Measurements from ENCODE around the gene MOV10L1.
A peak's percentile ranks its signal among the peaks of the same experiment; 100 is the strongest.
"Not testable (repeated sequence)": the region's sequence is repeated elsewhere in the genome, so short reads cannot be mapped to it uniquely, and the experiment has no call there.

MOV10L1 gene

DNA sequence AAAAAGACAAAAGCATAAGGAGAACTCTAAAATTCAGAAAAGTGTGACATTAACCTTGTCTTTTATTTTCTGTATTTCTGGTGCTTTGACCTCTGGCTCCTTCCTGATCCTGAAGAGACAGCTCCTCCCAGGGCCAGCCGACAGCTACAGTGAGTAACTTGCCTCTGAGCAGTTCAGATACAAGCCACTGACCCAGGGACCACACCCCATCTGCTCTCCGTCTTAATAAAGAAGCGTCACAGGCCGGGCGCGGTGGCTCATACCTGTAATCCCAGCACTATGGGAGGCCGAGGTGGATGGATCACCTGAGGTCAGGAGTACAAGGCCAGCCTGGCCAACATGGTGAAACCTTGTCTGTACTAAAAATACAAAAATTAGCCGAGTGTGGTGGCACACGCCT is 11.0 kb upstream of the MOV10L1 start:
- no peak for DNase-seq

- no peak for DNase-seq
Observed at GRCh38 chr22:50080077-50080465, 9.7 kb upstream of the MOV10L1 start.

DNA sequence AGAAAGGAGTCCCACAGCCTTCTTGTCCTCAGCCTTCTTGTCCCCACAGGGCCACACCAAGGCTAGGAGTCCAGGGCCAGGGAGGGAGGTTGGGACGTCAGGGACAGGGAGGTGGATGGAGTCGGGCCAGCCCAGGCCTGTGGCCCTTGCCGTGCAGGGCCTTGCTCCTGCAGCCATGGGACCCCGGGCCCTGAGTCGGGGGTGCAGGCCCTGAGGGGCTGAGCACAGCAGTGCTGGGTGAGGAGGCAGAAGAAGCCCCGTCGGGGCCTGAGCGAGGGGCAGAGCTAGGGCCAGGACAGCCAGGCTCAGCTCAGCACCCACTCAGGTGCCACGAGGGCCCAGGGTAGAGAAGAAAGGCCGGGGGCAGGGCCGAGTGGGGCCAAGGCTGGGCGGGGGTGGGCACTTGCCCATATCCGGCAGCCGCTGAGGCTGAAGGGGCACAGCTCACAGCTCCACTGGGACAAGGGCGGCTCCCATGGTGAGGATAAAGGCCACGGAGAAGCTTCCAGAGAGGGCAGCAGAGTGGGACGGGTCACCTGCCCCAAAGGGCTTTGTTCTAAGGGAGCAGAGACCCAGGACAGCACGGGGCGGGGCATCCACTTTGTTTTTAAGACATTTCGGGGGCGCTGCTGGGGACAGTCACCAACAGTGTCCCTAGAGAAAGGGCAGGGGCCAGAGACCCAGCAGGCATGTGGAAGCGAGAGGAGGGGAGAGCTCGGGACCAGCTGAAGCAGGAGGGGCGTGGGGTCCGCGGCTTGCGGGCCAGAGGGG is 8.2 kb upstream of the MOV10L1 start:
- DNase-seq, result no peak

GRCh38 chr22:50082197-50082715 is 7.5 kb upstream of the MOV10L1 start:
- DNase-seq, result no peak

DNA sequence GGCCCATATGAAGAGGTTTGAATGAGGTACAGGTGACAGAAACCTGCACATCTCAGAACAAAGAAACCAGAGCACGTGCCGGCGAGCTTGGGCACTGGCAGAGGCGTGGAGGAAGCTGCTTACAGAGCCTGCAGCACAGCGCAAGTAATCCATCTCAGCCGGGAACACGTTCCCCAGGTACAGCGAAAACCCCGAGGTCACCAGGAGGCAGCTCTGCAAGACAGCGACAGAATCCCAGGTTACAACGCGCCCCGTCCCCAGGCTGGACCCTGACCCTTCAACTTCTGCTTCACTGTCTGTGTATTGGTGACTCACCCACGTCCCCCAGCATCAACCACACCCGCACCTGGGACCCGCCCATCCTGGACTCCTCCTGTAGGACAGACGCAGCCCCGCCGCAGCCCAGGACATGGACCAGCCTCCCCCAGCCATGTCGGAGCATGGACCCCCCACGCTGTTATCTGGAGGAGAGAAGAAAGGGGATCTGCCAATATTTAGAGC is 6.8 kb upstream of the MOV10L1 start:
- DNase-seq, result no peak

DNA sequence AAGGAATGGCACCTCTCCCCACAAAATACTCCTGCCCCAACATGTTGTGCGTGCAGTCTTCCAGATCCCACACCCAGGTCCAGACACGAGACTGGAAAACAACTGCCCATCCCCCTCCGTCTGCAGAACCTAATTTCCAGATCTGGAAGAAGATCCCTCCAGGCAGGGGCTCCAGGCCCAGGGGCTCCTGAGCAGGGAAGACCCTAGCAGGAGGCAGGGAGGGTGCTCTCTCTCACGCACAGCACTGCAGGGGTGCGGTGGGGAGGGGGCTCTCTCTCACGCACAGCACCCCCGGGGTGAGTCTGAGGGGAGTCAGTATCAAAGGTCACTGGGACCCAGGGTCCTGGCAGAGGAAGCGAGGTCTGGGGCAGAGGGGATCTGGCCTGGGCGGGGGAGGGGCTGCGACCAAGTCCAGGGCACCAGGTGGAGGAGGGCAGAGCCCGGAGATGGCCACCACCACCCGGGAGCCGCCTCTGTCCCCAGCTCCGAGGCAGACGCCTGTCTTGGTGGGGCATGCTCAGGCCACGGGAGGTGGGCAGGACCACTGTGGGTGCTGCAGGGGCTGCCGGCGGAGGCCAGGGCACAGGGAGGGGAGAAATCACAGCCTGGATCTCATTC is 6.2 kb upstream of the MOV10L1 start:
- DNase-seq, result no peak

GRCh38 chr22:50084080-50084477 is 5.7 kb upstream of the MOV10L1 start:
- no peak for DNase-seq

DNA sequence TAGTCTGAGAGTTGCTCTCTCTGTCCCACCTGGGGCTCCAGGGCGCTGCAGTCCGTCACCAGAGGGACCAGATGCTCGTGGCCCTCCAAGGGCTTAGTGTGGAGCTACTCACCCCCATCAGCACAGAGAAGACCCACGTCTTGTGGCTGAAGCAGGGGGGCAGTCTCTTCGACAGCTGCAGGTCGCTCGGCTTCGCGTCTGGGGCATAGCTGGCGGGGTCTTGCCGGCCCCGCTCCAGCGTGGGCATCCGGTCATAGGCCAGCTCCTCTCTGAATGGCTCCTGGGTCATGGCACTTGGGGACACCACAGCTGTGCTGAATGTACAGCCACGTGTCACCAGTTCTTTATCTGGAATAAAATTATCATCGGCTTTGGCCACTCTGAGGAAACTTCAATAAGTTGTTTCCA is 5.2 kb upstream of the MOV10L1 start:
- DNase-seq, result no peak

DNA sequence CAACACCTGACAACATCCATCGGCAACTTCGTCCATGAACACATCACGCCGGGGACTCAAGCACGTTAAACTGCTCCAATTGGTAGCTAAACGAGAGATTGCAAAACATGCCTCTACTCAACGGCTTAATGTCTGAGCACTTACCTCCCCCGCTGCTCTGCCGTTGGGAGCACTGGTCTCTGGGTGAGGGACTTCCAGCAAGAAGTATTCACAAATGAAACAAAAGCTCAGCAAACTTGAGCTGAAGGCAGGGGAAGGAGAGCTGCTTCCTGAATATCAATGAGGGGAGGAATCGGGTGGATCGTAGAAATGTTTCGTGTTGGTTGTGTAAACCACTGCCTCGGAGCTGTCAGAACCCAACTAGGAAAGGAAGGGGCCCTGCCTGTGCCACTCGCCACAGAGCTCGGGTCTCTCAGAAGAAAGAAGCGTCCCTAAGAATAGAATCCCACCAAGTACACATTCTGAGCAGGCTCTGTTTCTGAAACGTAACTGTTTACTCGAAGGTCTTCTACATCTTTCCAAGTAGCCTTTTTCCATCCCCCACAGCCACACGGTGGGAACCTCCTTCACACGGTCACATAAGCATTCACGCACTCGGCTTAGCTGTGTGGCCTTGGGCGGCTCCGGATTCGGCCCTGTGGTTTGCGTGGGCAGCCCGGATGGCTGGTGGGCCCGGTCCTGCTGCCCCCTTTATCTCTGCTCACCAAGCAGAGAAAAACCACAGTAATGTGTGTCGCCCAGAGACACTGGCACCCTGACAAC is 4.4 kb upstream of the MOV10L1 start, which contains the start of gene MLC1:
Gene MLC1 (minus strand): TSS at position 216 of the 762 bp plus-strand sequence. CDS start 524 bp downstream, outside the sequence.
- DNase-seq, result peak in 2 of 5 experiments; percentile 10 to 15

- no peak for DNase-seq
Observed at GRCh38 chr22:50086526-50086925, 3.3 kb upstream of the MOV10L1 start.

DNA sequence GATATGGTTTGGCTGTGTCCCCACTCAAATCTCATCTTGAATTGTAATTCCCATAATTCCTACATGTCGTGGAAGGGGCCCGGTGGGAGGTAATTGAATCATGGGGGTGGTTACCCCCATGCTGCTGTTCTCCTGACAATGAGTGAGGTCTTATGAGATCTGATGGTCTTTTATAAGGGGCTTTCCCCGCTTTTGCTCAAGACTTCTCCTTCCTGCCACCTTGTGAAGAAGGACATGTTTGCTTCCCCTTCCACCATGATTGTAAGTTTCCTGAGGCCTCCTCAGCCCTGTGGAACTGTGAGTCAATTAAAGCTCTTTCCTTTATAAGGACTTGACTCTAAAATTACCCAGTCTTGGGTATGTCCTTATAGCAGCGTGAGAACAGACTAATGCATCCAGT is 2.8 kb upstream of the MOV10L1 start:
- not testable (repeated sequence) for DNase-seq

- no peak for DNase-seq
Observed at GRCh38 chr22:50087646-50088045, 2.2 kb upstream of the MOV10L1 start.

DNA sequence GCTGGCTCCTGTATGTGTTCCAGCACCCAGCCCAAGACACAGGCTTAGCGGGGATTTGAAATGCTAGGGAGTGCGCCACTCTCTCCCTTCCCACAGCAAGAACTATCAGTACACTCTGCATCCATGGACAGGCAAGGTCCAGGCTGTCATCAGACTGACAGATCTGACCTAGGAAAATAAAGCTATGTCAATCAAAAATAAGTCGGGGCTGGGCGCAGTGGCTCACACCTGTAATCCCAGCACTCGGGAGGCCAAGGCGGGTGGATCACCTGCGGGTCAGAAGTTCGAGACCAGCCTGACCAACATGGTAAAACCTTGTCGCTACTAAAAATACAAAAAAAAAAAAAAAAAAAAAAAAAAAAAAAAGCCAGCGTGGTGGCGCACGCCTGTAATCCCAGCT is 1.7 kb upstream of the MOV10L1 start:
- DNase-seq, result no peak

- DNase-seq, result no peak
Observed at GRCh38 chr22:50089231-50089630, 575 bp upstream of the MOV10L1 start.

DNA sequence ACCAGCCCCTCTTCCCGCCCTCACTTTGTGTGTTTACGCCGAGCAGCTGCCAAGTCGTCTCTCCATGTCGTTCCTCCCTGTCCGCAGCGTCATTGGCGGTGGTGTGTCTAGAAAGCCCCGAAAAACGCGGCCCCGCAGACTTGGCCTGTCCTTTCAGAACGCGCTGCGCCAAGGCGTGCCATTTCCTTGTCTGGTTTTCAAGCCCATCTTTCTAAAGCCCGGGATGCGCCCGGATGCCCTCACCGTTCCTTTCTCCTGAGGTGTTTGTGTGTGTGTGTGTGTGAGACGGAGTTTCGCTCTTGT is 557 bp downstream of the MOV10L1 start:
- no peak for DNase-seq

GRCh38 chr22:50091092-50091768 is 1.4 kb downstream of the MOV10L1 start:
- no peak for DNase-seq

DNA sequence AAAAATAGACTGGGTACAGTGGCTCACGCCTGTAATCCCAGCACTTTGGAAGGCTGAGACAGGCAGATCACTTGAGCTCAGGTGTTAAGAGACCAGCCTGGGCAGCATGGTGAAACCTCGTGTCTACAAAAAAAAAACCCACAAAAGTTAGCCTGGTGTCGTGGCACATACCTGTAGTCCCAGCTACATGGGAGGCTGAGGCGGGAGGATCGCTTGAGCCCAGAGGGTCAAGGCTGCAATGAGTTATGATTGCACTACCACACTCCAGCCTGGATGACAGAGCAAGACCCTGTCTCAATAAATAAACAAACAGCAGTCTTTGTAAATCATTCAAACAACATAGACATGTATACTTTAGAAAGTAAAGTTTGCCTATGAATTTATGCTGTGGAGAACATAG is 2.5 kb downstream of the MOV10L1 start:
- no peak for DNase-seq

DNA sequence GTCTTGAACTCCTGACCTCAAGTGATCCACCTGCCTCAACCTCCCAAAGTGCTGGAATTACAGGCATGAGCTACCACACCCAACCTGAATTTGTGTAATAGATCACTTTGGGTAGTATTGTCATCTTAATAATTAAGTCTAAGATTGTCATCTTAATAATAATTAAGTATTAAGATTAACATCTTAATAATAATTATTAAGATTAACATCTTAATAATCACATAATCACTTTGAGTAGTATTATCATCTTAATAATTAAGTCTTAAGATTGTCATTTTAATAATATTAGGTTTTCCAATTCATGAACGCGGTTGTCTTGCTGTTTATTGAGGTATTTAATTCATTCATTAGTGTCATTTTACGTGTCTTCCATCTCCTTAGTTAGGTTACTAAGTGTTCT is 8.2 kb downstream of the MOV10L1 start:
- DNase-seq, result no peak

DNA sequence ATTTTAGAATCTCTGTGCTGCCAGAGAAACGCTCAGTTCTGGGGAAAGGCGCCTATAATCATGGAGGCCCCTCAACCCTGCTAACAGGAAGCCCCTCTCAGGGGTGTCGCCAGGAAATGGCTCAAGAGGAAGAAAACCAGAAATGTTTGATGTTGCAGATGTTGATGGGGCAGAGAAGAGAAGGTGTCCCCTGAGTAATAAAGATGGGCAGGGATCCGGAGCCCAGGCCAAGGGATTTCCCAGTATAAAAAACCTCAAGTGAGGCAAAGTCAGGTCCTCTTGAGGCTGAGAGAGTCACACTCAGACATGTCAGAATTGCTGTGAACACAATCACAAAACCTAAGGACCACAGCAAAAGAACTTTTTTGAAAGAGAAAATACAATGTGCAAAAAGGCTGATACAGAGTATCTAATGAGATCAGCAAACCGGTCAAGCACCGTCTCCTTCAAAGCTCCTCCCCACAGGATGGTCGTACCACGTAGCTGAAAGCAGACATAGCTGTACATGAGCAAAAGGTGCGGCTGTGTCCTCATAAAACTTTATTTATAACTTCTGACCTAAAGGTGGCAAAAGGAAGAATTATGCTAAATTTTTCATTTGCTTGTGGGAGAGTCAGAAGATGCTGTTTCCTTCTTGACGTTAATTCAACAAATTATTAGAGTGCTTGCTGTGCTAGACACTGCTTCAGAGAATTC is 12.2 kb downstream of the MOV10L1 start:
- no peak for DNase-seq

DNA sequence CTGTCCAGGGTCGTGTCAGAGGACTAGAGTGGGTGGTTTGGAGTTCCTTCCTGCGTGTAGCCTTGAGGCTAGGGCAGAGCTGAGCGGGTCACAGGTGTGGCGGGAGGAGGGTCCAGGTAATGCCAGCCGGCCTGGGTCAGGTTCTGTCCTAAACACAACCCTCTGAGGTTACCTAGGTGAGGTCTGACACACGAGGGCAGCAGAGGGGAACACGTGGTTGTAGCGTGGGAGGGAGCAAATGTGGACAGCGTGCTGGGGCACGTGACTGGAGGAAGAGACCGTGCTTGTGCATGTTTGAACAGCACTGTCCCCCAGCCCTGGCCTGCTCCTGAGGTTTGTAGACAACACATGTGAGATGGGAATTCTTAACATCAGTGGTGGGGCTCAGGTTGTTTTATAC is 13.1 kb downstream of the MOV10L1 start:
- peak in 1 of 5 experiments; percentile 16 for DNase-seq

- DNase-seq, result no peak
Observed at GRCh38 chr22:50104141-50104544, 14.3 kb downstream of the MOV10L1 start.
